RKO (cell line): ENCODE measurements around the gene C5orf58.

Experiments used
- DNase-seq: peaks from one replicate; pipeline ENCODE4 v3.0.0-alpha.2; 2016; ENCODE audit warnings: low spot score

C5orf58 gene

GRCh38 chr5:170232786-170233185, at the start of gene C5orf58:
Gene C5orf58, plus strand, starts transcription at chr5:170232985. Its CDS starts 1,992 bp downstream, at chr5:170234977.
- DNase-seq: no peak

- DNase-seq: peak; percentile 48
Measured at GRCh38 chr5:170183816-170184687, 48.7 kb upstream of the C5orf58 start.

GRCh38 chr5:170184737-170185136, 48.0 kb upstream of the C5orf58 start:
- no peak for DNase-seq

GRCh38 chr5:170186156-170186555, 46.6 kb upstream of the C5orf58 start:
- DNase-seq: no peak

- no peak for DNase-seq
Measured at GRCh38 chr5:170186856-170187255, 45.9 kb upstream of the C5orf58 start.

GRCh38 chr5:170190436-170191134, 42.2 kb upstream of the C5orf58 start:
- DNase-seq: no peak

GRCh38 chr5:170192829-170193228, 40.0 kb upstream of the C5orf58 start:
- no peak for DNase-seq

GRCh38 chr5:170195961-170196360, 36.8 kb upstream of the C5orf58 start:
- DNase-seq: no peak

- no peak for DNase-seq
Measured at GRCh38 chr5:170200876-170201275, 31.9 kb upstream of the C5orf58 start.

GRCh38 chr5:170201311-170201710, 31.5 kb upstream of the C5orf58 start:
- no peak for DNase-seq

GRCh38 chr5:170202117-170202516, 30.7 kb upstream of the C5orf58 start:
- DNase-seq: no peak

GRCh38 chr5:170204202-170204601, 28.6 kb upstream of the C5orf58 start:
- no peak for DNase-seq

- DNase-seq: no peak
Measured at GRCh38 chr5:170206216-170206615, 26.6 kb upstream of the C5orf58 start.

GRCh38 chr5:170206958-170207357, 25.8 kb upstream of the C5orf58 start:
- DNase-seq: no peak

- DNase-seq: no peak
Measured at GRCh38 chr5:170211575-170212334, 21.0 kb upstream of the C5orf58 start.

- peak; percentile 43 for DNase-seq
Measured at GRCh38 chr5:170216257-170216864, 16.4 kb upstream of the C5orf58 start.

- DNase-seq: no peak
Measured at GRCh38 chr5:170217831-170218230, 15.0 kb upstream of the C5orf58 start.

- DNase-seq: no peak
Measured at GRCh38 chr5:170218726-170219125, 14.1 kb upstream of the C5orf58 start.

GRCh38 chr5:170219615-170220014, 13.2 kb upstream of the C5orf58 start:
- DNase-seq: peak; percentile 55

GRCh38 chr5:170220191-170220590, 12.6 kb upstream of the C5orf58 start:
- no peak for DNase-seq

- DNase-seq: peak; percentile 0
Measured at GRCh38 chr5:170221327-170221741, 11.5 kb upstream of the C5orf58 start.

GRCh38 chr5:170223360-170223759, 9.4 kb upstream of the C5orf58 start:
- no peak for DNase-seq
